K562 (cell line): ENCODE data around the gene RPE. TPM values are rescaled to one million over a fixed set of nuclear protein-coding genes. Genes with fewer than 3 reads are reported as not detected.
A peak's percentile ranks its signal among the peaks of the same experiment; 100 is the strongest.

Source experiments
- ATF7 ChIP-seq: fragments of 450-650 bp; IDR thresholded peaks from 2 replicates; pipeline ENCODE4 v1.7.1; 2014; ENCODE audit warnings: mild to moderate bottlenecking, moderate library complexity
- C11orf30 ChIP-seq: fragments of 450-650 bp; IDR thresholded peaks from 2 replicates; pipeline ENCODE4 v1.6.1; 2016; ENCODE audit warnings: low read depth, mild to moderate bottlenecking
- KHSRP ChIP-seq: fragments of 450-650 bp; IDR thresholded peaks from 2 replicates; pipeline ENCODE4 v1.6.1; 2017
- MEIS2 ChIP-seq: fragments of 450-650 bp; IDR thresholded peaks from 2 replicates; pipeline ENCODE4 v1.6.1; 2014; ENCODE audit warnings: mild to moderate bottlenecking; ENCODE audit not compliant: partially characterized antibody
- NCOA4 ChIP-seq: fragments of 450-650 bp; IDR thresholded peaks from 2 replicates; pipeline ENCODE4 v1.6.1; 2018; ENCODE audit warnings: mild to moderate bottlenecking; ENCODE audit not compliant: partially characterized antibody
- NFE2L1 ChIP-seq: fragments of 450-650 bp; IDR thresholded peaks from 2 replicates; pipeline ENCODE4 v1.6.1; 2016; ENCODE audit warnings: missing genetic modification characterization, low read depth, mild to moderate bottlenecking, missing compliant biosample characterization, moderate library complexity, borderline replicate concordance
- PCBP1 ChIP-seq: fragments of 200-400 bp; formaldehyde crosslinking; IDR thresholded peaks from 2 replicates; pipeline ENCODE4 v1.6.1; 2018; ENCODE audit warnings: mild to moderate bottlenecking, low read depth, low read length; ENCODE audit not compliant: poor library complexity, severe bottlenecking
- RNF2 ChIP-seq: sonication (generic); IDR thresholded peaks from 2 replicates; pipeline ENCODE4 v1.6.1; 2016
- ZNF133 ChIP-seq: fragments of 250-450 bp; sonication (Bioruptor Pico); IDR thresholded peaks from 2 replicates; pipeline ENCODE4 v1.4.0; 2020; ENCODE audit warnings: mild to moderate bottlenecking
- ZNF695 ChIP-seq: fragments of 450-650 bp; formaldehyde crosslinking; IDR thresholded peaks from 2 replicates; pipeline ENCODE4 v1.4.0; 2020; ENCODE audit warnings: mild to moderate bottlenecking, moderate library complexity
- polyA plus RNA-seq, 8 experiments: library from polyadenylated mRNA; depleted of rRNA in 4 of 8; stranded (reverse) in 5 of 8; unstranded in 3 of 8; fragments of >200 nt; fragmentation: Nextera tagmentation in 2 of 8; fragmentation: Illumina TruSeq in 1 of 8; extraction: Ambion mirVana in 2 of 8; extraction: Trizol in 1 of 8; gene quantifications; 2 replicates each; pipeline versions ENCODE4 v1.2.1 to v1.2.3, GENCODE V29; 2011 to 2014; ENCODE audit warnings: inconsistent platforms in 1 of 8, missing spikeins in 1 of 8
- total RNA-seq, 7 experiments: library from RNA; depleted of rRNA in 6 of 7; stranded (reverse); fragments of >200 nt in 6 of 7; fragmentation: Illumina TruSeq in 2 of 7; extraction: Trizol in 2 of 7; gene quantifications; 2 replicates each; pipeline versions ENCODE4 v1.2.1 to v1.2.3, GENCODE V29; 2011 to 2021; ENCODE audit warnings: low replicate concordance in 1 of 7
- TF ChIP-seq, protein P1 (sequence below): sonication (generic); formaldehyde crosslinking; IDR thresholded peaks from 2 replicates; pipeline ENCODE4 v1.8.0; 2022; ENCODE audit warnings: mild to moderate bottlenecking, missing genetic modification reagents
- TF ChIP-seq, protein P2 (sequence below), 2 experiments: fragments of 450-650 bp; IDR thresholded peaks; 2 replicates each; pipeline ENCODE4 v1.6.1; 2016; ENCODE audit warnings: mild to moderate bottlenecking in 2 of 2, borderline replicate concordance in 1 of 2, low read depth in 1 of 2, moderate library complexity in 1 of 2
- TF ChIP-seq, protein P3 (sequence below): fragments of 250-450 bp; sonication (Bioruptor Pico); IDR thresholded peaks from 2 replicates; pipeline ENCODE4 v1.4.0; 2020; ENCODE audit warnings: borderline replicate concordance

Gene RPE
- total and polyA plus RNA-seq, 9 of the 15 experiments (the other 6 are each of a cell fraction or from before 2014, with no cell fraction given): 33.5 to 65.3 (median 50.4) TPM

DNA sequence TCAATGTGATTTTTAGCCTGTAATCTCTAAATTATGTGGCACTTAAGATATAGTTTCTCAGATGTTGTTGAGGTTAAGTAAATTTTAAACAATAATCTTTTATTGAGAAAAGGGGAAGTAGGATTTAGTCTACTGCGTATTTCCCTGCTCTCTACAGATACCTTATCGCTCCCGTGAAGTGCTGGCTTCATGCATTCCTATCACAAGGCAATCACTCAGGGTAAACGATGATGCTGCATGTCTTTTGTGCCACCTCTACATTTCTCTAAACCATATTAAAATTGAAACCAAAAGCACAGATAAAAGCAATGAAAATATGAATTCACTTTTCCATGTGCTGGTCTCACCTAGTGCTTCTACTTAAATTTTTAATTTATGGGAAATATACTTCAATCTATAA, 14.4 kb upstream of the RPE start (continued):
- no peak for TF ChIP-seq NFE2L1 (tag)
- TF ChIP-seq, protein P1, sequence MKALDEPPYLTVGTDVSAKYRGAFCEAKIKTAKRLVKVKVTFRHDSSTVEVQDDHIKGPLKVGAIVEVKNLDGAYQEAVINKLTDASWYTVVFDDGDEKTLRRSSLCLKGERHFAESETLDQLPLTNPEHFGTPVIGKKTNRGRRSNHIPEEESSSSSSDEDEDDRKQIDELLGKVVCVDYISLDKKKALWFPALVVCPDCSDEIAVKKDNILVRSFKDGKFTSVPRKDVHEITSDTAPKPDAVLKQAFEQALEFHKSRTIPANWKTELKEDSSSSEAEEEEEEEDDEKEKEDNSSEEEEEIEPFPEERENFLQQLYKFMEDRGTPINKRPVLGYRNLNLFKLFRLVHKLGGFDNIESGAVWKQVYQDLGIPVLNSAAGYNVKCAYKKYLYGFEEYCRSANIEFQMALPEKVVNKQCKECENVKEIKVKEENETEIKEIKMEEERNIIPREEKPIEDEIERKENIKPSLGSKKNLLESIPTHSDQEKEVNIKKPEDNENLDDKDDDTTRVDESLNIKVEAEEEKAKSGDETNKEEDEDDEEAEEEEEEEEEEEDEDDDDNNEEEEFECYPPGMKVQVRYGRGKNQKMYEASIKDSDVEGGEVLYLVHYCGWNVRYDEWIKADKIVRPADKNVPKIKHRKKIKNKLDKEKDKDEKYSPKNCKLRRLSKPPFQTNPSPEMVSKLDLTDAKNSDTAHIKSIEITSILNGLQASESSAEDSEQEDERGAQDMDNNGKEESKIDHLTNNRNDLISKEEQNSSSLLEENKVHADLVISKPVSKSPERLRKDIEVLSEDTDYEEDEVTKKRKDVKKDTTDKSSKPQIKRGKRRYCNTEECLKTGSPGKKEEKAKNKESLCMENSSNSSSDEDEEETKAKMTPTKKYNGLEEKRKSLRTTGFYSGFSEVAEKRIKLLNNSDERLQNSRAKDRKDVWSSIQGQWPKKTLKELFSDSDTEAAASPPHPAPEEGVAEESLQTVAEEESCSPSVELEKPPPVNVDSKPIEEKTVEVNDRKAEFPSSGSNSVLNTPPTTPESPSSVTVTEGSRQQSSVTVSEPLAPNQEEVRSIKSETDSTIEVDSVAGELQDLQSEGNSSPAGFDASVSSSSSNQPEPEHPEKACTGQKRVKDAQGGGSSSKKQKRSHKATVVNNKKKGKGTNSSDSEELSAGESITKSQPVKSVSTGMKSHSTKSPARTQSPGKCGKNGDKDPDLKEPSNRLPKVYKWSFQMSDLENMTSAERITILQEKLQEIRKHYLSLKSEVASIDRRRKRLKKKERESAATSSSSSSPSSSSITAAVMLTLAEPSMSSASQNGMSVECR (CRISPR knock-in tag): no peak
- no peak for TF ChIP-seq PCBP1
- TF ChIP-seq C11orf30: peak; percentile 57; the same call in 1 of the 2 replicates
- TF ChIP-seq RNF2: no peak
- TF ChIP-seq, protein P2, sequence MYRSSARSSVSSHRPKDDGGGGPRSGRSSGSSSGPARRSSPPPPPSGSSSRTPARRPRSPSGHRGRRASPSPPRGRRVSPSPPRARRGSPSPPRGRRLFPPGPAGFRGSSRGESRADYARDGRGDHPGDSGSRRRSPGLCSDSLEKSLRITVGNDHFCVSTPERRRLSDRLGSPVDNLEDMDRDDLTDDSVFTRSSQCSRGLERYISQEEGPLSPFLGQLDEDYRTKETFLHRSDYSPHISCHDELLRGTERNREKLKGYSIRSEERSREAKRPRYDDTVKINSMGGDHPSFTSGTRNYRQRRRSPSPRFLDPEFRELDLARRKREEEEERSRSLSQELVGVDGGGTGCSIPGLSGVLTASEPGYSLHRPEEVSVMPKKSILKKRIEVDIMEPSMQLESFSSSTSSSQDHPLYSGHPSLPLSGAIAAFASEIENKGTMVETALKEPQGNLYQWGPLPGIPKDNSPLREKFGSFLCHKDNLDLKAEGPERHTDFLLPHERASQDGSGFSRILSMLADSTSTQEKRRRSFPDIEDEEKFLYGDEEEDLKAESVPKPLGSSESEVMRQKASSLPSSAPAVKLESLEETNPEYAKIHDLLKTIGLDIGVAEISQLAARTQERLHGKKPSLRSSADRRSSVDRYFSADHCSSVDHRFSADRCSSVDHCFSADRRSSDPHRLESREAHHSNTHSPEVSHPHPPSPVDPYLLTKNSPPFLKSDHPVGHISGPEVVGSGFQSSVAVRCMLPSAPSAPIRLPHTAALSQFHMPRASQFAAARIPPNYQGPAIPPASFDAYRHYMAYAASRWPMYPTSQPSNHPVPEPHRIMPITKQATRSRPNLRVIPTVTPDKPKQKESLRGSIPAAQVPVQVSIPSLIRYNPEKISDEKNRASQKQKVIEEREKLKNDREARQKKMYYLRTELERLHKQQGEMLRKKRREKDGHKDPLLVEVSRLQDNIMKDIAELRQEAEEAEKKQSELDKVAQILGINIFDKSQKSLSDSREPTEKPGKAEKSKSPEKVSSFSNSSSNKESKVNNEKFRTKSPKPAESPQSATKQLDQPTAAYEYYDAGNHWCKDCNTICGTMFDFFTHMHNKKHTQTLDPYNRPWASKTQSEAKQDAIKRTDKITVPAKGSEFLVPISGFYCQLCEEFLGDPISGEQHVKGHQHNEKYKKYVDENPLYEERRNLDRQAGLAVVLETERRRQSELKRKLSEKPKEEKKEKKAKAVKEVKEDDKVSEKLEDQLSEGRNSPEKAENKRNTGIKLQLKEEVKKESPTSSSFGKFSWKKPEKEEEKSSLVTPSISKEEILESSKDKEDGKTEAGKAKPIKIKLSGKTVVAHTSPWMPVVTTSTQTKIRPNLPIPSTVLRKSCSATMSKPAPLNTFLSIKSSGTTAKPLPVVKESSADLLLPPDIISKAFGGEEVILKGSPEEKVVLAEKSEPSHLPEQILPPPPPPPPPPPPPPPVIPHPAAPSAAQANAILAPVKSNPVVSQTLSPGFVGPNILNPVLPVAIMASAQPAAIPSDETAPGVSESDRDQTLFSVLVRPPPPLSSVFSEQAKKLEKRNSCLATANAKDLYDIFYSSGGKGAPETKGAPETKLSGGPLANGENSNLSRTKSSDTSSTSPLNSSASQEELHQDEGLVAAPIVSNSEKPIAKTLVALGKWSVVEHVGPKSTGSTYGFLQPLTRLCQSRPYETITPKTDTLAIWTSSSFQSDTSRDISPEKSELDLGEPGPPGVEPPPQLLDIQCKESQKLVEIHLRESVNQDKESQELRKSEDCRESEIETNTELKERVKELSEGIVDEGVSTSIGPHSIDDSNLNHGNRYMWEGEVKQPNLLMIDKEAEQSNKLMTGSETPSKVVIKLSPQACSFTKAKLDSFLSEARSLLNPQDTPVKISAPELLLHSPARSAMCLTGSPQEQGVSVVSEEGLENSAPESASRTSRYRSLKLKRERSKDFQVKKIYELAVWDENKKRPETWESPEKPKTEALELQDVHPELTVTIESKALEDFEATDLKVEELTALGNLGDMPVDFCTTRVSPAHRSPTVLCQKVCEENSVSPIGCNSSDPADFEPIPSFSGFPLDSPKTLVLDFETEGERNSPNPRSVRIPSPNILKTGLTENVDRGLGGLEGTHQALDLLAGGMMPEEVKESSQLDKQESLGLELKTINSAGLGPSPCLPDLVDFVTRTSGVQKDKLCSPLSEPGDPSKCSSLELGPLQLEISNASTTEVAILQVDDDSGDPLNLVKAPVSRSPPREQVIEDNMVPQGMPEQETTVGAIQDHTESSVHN (IDR thresholded peaks at IDR 0.05; ENCODE audit: borderline replicate concordance in 1 of 2, low read depth in 1 of 2): 0 out of 4 replicates have a peak, but pooled peaks of 1 of the 2 experiments have one; percentile 29
- no peak for TF ChIP-seq ZNF695 (CRISPR knock-in tag)
- TF ChIP-seq, protein P3, sequence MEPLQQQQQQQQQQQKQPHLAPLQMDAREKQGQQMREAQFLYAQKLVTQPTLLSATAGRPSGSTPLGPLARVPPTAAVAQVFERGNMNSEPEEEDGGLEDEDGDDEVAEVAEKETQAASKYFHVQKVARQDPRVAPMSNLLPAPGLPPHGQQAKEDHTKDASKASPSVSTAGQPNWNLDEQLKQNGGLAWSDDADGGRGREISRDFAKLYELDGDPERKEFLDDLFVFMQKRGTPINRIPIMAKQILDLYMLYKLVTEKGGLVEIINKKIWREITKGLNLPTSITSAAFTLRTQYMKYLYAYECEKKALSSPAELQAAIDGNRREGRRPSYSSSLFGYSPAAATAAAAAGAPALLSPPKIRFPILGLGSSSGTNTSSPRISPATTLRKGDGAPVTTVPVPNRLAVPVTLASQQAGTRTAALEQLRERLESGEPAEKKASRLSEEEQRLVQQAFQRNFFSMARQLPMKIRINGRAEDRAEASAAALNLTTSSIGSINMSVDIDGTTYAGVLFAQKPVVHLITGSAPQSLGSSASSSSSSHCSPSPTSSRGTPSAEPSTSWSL (CRISPR knock-in tag): no peak
- peak; percentile 36 for TF ChIP-seq MEIS2
- TF ChIP-seq ZNF133 (CRISPR knock-in tag): no peak
- no peak for TF ChIP-seq KHSRP
- no peak for TF ChIP-seq ATF7
- TF ChIP-seq NCOA4: no peak
